Activated T-cell treated with anti-CD3 and anti-CD28 coated beads for 1 hour (primary cell): ENCODE data around the gene SLC30A2.
"Not testable (repeated sequence)": the region's sequence is repeated elsewhere in the genome, so short reads cannot be mapped to it uniquely, and the experiment has no call there.

ENCODE experiments used
- DNase-seq: peaks from one replicate; pipeline ENCODE4 v3.0.0-alpha.2; 2020; ENCODE audit warnings: low read depth

The SLC30A2 gene, protein sequence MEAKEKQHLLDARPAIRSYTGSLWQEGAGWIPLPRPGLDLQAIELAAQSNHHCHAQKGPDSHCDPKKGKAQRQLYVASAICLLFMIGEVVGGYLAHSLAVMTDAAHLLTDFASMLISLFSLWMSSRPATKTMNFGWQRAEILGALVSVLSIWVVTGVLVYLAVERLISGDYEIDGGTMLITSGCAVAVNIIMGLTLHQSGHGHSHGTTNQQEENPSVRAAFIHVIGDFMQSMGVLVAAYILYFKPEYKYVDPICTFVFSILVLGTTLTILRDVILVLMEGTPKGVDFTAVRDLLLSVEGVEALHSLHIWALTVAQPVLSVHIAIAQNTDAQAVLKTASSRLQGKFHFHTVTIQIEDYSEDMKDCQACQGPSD

DNA sequence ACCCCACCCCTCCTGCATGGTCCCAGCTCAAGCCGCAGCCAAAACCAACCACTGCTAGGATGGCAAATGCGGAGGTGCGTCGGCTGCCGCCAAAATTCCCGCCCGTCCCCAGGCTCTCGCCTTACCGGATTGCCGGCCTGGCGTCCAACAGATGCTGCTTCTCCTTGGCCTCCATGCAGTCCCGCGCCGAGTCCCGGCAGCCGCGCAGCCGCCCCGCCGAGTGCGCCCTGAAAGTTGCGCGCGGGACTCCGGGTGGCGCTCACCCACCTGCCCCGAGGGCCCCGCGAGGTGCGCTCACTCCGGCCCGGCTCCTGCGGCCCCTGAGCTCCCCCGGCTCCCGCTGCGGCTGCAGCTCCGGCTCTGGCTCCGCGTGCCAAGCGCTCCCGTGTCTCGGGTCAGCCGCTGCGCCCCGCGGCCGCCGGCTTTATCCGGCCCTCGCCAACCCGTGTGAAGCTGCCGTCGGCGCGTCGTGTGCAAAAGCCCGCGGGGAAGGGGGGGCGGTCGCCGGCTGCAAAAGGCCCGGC, at the start of gene SLC30A2:
Gene SLC30A2 (minus strand): TSS at position 397 of the 524 bp plus-strand sequence. CDS start 222 bp downstream, at position 175.
- no peak for DNase-seq

DNA sequence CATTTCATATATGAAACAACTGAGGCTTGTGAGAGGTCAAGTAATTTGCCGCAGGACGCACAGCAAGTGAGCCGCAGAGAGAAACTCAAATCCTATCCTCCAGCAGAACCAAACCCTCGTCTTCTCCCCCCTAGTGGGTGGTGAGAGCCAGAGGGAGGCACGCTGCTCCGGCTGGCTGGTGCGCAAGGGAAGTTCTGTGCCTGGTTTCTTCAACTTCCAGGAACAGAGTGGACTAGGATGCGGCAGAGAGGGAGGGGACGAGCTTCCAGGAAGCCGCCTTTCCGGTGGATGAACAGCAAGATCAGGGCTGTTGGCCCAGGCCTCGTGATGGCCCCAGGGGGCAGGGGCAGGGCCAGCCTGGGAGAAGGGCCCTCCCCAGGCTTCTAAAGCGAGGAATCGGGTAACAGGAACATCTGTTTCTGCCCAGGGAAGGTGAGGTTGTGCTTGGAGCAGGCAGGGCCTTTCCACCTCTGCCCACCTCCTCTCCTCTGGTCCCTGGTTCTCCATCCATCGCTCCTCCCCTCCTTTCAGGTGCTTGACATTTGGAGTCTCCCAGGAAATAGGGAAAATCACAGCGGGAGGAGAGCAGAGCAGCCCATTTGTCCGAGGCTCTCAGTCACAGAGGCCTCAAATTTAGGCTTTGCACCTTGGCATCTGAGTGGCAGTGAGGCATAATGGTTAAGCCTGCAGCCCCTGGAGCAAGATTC, 48.9 kb upstream of the SLC30A2 start:
- no peak for DNase-seq

DNA sequence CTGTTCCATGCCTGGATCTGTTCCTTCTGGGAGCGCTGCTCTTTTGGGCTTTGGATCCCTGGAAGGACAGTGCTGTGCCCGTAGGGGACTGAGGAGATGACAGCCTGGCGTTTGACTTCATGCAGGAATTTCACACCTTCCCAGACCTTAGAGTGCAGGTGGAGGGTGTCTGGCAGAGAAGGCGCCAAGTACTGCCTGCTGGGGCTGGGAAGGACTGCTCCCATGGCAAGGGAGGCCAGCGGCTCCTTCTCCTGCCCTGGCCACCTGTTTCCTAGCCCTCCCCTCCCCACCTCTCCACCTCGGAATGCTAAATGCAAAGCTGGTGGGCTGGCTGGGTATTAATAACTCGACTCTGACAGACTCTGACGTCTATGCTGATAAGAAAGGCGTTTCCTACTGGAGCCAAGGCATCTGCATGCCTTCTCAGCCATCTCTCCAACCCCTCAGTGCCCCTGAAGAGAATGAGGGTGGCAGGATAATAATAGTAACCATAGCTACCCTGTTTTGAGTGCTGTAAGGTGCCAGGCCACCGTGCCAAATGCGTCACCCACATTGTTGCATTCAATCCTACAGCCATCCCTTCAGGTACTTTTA, 48.3 kb upstream of the SLC30A2 start:
- DNase-seq: no peak

DNA sequence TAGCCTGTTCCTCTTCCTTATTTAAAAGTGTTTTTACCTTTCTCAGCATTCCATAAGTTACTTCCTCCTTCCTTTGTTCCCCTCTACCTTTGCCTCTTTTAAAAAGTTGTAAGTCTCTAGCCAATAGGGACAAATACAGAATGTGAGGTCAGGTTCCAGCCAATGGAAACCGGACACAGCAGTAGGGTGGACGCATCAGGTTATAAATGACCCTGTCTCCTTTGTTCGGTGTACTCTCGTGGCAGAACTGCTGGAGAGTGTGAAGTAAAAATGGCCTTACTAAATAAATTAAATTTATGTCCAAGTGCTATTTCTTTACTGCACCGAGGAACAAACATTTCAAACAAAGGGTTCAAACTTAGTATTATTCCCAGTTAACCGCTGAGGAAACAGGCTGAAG, 47.7 kb upstream of the SLC30A2 start:
- not testable (repeated sequence) for DNase-seq

DNA sequence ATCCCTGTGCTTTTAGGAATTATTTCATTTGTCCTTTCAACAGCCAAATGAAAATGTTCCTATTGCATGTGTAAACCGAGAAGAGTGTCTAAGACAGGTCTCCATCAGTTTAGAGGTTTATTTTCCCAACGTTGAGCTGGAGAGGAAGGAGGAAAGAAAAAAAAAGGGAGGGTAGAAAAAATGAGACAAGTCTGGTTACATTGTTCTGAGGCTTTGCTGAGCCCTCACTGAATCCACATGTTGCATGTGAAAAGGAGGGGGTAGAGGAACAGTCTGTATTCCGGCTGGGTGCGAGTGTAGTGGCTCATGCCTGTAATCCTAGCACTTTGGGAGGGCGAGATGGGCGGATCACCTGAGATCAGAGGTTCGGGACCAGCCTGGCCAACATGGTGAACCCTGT, 46.5 kb upstream of the SLC30A2 start:
- no peak for DNase-seq

DNA sequence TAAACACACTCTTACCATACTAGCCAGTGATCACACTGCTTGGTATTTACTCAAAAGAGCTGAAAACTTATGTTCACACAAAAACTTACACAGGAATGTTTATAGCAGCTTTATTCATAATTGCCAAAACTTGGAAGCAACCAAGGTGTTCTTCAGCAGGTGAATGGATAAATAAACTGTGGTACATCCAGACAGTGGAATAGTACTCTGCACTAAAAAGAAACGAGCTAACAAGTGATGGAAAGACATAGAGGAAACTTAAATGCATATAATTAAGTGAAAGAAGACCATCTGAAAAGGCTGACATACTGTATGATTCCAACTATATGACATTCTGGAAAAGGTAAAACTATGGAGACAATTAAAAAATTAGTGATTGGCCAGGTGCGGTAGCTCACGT, 45.0 kb upstream of the SLC30A2 start:
- no peak for DNase-seq

DNA sequence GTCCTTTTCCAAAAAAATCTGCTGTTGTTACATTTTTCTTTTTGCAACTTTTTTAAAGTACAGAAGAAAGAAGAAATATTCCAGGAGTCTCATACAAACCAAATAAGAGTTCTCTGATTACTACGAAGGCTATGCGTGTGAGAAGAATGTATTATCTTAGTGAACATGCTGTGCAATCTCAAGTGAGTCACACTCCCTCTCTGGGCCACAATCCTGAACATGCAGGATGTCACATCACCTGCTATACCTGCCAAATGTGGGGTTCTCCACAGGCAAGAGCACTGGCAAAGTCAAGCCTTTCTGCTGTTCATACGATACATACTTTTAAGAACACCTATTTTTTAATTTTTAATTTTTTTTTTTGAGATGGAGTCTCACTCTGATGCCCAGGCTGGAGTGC, 43.2 kb upstream of the SLC30A2 start:
- no peak for DNase-seq

DNA sequence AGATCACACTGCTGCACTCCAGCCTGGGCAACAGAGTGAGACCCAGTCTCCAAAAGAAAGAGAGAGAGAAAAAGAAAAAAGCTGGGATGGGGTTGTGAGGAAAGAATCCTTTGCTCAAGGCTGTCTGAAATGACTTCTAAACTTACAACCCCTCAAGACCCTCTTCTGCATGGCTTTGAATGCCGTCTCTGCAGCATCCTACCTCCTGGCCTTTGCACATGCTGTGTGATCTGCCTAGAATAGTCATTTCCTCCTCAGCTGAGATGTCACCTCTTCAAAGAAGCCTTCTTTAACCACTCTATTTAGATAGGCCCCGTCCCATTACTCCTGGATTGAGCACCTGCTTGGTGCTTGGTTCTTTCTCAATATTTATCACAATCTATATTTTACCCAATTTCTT, 38.9 kb upstream of the SLC30A2 start:
- DNase-seq: no peak

DNA sequence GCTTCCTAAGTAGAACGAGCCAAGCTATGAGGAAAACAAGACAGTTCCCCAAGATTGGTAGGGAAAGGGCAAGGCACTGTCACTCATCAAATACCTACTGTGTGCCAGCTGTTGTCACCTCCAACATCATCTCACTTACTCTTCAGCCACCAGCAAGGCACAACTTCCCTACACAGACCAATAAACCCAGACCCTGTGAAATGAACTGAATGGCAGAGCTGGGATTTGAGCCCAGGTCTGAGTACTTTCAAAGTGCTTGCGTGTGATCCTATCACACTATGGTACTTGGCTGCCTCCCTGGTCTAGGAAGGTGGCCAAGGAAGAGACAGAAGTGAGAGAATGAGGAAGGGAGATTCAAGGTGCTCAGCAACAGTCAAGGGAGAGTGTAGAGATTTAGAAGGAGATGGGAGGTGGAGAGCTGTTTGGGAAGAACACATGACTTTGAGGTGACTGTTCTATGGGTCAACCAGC, 38.2 kb upstream of the SLC30A2 start:
- DNase-seq: no peak

DNA sequence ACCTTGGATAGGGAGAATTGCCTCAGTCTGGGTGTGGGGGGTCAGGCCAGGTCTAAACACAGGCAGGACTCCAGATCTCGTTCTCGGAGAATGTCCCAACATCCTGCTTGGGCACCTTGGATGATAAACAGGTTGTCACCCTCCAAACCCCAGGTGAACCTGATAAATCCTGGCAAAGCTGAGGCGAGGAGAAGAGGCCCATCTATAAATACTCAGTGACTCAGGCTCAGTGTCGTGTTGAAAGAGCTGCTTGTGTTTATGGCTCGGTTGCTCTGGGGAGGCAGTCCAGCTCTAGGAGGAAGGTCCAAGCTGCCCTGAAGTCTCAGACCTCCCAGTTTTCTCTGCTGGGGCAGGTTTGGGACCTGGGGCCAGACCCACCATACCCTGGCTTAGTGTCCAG, 37.3 kb upstream of the SLC30A2 start:
- DNase-seq: no peak

DNA sequence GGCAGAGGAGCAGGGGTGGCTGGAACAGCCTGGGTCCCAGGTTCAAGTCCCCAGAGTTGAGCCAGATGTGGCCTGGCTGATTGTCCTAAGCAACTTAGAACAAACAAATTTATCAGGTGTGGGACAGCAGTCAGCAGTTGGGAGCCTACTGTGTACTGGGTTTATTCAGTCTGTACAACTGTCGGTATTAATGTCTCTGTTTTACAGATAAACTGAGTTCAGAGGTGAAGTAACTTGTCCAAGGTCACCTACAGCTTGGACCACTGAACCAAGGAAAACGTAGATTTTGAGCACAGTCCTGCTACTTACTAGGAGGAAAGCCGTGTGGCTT, 36.1 kb upstream of the SLC30A2 start:
- no peak for DNase-seq

DNA sequence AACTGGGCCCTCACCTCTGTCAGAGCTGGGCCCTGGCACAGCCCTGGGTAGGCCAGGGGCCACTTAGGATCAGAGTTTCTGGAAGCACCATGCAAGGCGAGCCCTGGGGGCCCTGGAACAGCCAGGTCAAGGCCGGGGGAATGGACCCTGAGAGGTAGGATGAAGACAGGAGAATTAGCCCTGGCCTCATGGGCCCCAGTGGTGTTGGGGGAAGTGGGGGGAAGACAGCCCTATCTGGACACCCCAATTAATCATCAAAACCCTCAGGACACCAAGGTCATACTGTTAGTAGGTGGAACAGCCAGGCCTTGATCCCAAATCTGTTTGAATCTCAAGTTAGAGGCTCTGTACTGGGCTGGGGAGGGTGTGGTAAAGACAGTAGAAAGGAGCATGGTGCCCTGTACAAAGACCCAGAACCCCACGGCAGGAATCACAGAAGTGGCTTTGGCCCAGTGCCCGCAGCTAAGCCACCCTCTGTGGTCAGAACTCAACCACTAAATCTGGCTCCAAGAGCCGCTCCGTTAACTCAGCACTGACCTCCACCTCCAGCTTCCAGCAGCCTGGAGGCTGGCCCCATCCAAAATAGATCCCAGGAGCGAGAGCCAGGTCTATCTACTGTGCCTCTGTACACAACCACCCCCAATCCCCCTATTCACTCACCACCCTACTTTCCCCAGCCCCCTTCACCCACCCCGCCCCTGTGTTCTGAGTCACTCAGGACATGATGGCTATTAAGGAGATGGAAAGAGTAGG, 35.5 kb upstream of the SLC30A2 start:
- no peak for DNase-seq

DNA sequence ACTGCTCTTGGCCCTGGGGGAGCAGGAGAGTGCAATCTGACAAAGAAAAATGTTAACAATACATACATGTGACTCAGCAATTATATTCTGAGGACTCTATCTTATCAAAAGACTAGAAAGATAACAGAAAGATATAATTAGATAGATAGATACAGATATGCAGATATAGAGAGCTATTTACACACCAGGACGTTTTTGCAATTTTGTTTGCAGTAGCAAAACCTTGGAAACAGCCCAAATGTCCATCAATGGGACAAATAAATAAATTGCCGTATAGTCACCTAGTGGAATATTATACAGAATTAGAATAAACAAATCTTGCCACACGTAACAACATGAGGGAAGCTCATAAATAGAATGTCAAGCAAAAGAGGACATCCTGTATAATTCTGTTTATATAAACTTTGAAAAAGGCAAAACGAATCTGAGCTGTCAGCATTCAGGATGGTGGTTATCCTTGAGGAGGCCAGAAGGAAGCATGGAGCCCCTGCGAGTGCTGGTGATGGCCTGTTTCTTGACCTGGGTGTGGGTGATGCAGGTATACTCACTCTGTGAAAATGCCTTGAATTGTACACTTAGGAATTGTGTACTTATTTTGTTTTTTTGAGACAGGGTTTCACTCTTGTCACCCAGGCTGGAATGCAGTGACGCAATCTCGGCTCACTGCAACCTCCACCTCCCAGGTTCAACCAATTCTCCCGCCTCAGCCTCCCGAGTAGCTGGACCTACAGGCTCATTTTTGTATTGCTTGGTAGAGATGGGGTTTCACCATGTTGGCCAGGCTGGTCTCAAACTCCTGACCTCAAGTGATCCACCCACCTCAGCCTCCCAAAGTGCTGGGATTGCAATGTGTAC, 34.3 kb upstream of the SLC30A2 start:
- DNase-seq: no peak

DNA sequence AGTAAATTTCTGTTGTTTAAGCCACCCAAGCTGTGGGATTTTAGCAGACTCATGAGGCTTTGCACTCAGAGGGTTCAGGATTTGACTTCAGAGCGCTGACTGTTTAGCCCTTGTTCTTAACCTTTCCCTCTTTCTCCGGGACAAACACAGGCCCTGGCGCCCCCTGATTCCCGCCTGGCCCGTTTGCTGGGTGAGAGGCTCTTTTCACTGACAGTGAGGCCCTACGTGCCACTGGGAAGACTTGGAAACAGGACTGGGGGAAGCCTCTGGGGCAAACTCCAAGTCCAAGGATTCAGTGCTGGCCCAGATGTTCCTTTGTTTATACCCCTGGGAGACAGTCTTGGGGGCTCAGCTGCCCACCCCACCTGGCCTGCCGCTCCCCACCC, 33.3 kb upstream of the SLC30A2 start:
- no peak for DNase-seq

DNA sequence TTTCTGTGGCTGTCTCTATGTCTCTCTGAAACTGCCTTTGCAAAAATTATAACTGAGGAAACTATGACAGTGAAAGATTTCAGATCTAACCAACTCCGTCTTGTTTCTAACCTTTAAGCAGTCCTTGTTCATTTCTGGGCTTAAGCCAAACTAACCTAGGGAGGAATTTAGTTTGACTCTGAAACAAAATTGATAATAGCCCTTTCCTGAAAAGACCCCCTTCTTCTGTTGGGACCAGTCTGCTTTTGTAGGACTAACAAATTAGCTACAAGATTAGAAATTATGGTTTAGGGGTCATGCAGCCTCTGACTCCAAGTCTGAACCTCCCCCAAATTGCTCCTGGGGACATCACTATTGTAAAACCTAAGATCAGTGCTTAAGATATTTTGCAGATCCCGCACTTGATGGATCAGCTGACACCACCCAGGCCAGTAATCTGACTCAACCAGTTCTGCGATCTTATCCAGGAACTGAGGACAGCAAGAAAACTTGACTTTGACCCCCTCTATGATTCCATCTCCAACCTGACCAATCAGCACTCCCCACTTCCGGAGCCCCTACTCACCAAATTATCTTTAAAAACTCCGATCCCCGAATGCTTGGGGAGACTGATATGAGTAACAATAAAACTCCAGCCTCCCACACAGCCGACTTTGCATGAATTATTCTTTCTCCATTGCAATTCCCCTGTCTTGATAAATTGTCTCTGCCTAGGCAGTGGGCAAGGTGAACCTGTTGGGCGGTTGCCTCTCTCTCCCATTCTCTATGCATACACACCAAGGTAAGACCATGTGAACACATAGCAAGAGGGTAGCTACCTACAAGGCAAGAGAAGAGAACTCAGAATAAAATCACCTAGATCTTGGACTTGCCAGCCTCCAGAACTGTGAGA, 32.6 kb upstream of the SLC30A2 start:
- no peak for DNase-seq

DNA sequence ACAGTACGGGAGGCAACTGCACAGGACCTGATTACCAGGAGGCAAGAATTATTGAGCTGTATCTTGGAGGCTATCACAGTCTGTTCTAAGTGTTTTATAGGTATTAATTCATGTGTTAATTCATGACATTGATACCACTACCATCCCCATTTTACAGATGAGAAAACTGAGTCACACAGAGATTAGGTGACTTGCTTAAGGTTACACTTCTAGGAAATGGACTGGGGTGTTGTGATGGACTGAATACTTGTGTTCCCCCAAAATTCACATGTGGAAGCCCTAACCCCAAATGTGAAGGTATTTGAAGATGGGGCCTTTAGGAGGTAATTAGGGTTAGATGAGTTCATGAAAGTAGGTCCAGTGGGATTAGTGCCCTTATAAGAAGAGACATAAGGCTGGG, 31.6 kb upstream of the SLC30A2 start:
- DNase-seq: no peak

DNA sequence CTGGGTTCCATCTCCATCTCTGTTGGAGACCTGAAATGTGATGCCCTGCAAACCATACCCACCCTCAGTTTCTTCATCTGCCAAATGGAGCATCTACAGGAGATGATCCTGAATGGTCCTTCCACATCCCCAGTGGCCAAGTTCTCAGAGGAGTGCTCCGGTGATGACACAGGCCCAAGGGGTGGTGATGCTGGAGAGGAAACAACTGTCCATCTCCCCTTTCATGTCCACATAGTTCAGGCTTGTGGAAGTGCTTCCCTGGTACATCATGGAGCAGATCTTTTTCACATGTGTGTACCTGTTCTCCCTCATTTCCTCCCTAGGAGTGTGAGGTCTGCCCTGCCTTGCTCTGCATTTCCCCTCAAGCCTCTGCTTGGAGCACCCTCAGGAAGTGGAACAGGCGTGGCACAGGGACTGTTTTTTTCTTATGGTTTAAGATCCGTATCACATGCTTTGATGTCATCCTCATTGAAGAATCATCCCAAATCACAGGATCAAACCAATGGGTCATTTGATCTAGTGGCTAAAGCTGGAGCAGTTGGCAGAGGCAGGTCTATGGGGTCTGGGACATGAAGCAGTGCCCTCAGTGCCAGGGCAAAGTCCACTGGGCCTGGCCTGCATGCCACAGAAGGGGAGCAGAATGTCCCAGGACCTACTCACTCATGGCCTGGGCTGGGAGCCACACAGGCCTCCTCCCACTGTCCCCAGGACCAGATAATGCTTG, 29.7 kb upstream of the SLC30A2 start:
- DNase-seq: no peak

DNA sequence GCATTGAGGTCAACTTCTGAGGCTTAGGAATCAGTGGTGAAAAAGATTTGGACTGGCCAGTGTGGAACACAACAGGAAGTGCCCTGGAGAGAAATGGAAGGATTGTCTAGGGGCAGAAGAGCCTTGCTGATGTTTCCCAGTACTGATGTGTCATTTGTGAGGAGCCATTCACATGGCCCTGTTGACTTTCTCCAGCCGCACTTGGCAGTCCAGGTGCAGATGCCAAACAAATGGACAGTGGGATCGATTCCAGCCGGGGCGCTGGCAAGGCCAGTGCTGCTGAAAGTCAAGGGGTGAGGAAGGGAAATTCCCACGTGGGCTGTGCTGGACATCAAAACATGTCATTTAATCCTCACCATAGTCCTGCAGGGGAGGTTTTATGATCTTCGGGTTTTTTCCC, 26.4 kb upstream of the SLC30A2 start:
- DNase-seq: no peak

DNA sequence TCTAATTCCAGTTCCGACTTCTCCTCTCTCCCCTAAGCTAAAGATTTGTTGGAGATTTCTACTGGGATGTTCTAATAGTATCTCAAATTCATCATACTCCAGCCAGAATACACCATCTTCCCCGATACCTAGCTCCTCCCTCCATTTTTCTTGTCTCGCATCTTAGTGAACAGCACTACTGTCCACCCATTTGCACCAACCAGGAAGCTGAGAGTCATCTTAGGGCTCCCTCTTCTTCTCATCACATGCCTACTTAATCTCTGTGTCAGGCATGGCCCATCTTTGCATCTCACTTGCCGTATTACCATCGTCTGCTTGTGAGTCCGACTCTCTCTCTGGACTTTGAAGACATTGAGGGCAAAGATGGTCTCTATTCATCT, 25.0 kb upstream of the SLC30A2 start:
- DNase-seq: no peak
